Measurements from ENCODE around the gene RNF43. TPM values are rescaled to one million over a fixed set of nuclear protein-coding genes. Genes with fewer than 3 reads are reported as not detected.

The RNF43 gene
- polyA plus RNA-seq, 3 donors: 0.16 to 4.8 TPM; not detected in 1

DNA sequence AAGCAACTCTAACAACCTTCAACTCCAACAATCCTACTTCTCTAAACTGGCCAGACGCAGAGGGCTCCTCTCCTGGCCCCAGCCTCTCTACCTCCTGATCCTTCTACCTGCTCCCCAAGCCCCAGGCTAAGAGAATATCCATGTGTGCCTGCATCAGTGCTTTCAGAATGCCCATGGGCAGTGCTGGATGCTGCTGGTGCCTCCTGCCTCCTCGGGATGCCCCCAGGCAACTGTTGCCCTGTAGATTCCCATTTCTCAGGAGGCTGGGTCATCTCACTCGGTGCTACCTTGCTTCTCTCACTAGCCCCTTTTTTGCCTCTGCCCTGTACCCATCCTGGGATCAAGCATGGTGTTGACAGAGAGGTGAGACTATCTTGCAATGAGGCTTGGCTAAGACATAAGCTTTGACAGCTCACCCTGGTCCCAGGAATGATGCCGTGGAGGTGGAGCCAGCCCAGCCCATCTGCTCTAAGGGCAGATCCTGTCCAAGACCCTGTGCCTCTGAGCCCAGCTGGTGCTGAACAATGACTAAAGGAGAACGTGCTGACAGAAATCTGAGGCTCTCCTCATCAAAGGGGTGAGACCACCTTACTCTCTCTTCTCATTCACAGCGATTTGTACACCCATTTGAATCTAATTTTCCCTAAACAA, 45.9 kb downstream of the RNF43 start:
- H3K27ac ChIP-seq (ENCODE audit: low read depth, low read length): no peak overlapping the region
- 78 to 84% (median 82%) methylated on average over 6 of the region's 6 CpGs for WGBS, 3 donors

DNA sequence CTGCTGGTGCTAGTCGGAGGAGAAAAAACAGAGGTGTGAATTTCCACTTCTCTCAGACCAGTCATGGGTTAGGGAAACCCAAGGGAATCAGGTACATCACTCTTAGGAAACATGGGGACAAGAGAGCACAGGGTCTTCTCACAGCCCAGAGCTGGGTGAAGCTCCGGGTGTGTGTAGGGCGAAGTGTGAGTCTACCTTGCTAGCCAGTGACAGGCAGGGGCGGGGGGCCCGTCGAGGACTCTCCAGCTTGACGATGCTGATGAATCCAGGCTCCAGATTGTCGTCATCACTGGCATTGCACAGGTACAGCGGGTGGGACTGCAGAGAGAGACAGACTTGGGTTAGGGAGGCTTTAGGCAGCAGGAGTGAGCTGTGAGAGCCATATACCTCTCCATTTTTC, 46.6 kb downstream of the RNF43 start:
- H3K27ac ChIP-seq (ENCODE audit: low read depth, low read length): no peak overlapping the region
- WGBS, 3 donors: 84 to 88% (median 84%) methylated on average over 9 of the region's 9 CpGs

DNA sequence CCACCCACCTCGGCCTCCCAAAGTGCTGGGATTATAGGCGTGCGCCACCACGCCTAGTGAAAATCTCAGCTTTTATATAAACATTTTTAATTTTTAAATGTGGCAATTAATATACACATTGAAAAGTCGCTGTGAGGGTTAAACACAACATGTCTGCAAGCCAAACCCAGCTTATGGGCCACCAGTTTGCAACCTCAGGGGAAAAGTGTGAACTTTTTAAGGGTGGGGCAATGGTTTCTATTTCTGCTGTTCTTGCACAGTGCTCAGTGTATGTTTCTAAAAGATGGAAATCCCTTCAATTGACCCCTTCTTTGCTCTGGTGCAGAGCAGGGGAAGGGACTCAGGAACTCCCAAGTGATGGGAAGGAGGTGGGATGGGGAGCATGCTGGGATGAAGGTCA, 47.0 kb downstream of the RNF43 start:
- 92 to 95% (median 94%) methylated on average over 5 of the region's 5 CpGs for WGBS, 3 donors
- no peak overlapping the region for H3K27ac ChIP-seq (ENCODE audit: low read depth, low read length)

- H3K27ac ChIP-seq (ENCODE audit: low read depth, low read length): no peak overlapping the region
- WGBS, 3 donors: 65 to 71% (median 70%) methylated on average over 5 of the region's 5 CpGs
These were observed 47.9 kb downstream of the RNF43 start for GRCh38 chr17:58369214-58370031.

- H3K27ac ChIP-seq (ENCODE audit: low read depth, low read length): no peak overlapping the region
- WGBS, 3 donors: 70 to 82% (median 76%) methylated on average over 3 of the region's 3 CpGs
These were observed 48.5 kb downstream of the RNF43 start for GRCh38 chr17:58368860-58369213.

Other genes starting within 250 kb of the RNF43 start
- gene EPX, start 224.8 kb downstream of the RNF43 start, polyA plus RNA-seq: not detected
- 1 to 10 TPM; 7.0 to 8.9 (median 8.2) TPM for gene MKS1, start 198.3 kb downstream of the RNF43 start, polyA plus RNA-seq
- gene LPO, start 178.9 kb downstream of the RNF43 start, polyA plus RNA-seq: 1 to 10 TPM in 1 of 3 donors, under 1 TPM in 1, not detected in 1; 0.07 to 1.3 TPM
- gene MPO, start 136.6 kb downstream of the RNF43 start, polyA plus RNA-seq: 1 to 10 TPM in 1 of 3 donors, under 1 TPM in 2; 0.15 to 1.0 (median 0.34) TPM
- 10 to 100 TPM in 1 of 3 donors, 1 to 10 TPM in 2; 4.4 to 11.9 (median 5.3) TPM for gene TSPOAP1, start 88.7 kb downstream of the RNF43 start, polyA plus RNA-seq
- gene SUPT4H1, start 65.3 kb downstream of the RNF43 start, polyA plus RNA-seq: 10 to 100 TPM; 30.6 to 91.4 (median 67.8) TPM
- under 1 TPM; 0.01 to 0.11 (median 0.02) TPM for gene HSF5, start 70.9 kb upstream of the RNF43 start, polyA plus RNA-seq
- 1 to 10 TPM; 8.1 to 9.4 (median 8.4) TPM for gene MTMR4, start 97.1 kb upstream of the RNF43 start, polyA plus RNA-seq

All from adipose tissue (tissue), 3 donors.